ENCODE results near the gene CDIP1.

GRCh38 chr16:4495766-4496165 lies 42.8 kb downstream of the CDIP1 start:
- TF ChIP-seq, protein P1, sequence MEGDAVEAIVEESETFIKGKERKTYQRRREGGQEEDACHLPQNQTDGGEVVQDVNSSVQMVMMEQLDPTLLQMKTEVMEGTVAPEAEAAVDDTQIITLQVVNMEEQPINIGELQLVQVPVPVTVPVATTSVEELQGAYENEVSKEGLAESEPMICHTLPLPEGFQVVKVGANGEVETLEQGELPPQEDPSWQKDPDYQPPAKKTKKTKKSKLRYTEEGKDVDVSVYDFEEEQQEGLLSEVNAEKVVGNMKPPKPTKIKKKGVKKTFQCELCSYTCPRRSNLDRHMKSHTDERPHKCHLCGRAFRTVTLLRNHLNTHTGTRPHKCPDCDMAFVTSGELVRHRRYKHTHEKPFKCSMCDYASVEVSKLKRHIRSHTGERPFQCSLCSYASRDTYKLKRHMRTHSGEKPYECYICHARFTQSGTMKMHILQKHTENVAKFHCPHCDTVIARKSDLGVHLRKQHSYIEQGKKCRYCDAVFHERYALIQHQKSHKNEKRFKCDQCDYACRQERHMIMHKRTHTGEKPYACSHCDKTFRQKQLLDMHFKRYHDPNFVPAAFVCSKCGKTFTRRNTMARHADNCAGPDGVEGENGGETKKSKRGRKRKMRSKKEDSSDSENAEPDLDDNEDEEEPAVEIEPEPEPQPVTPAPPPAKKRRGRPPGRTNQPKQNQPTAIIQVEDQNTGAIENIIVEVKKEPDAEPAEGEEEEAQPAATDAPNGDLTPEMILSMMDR (conservative IDR thresholded peaks at IDR 0.05; ENCODE audit: low read length): no peak
- TF ChIP-seq EZH2phosphoT487 (IDR thresholded peaks at IDR 0.05; ENCODE audit: borderline replicate concordance, low read depth, low read length): no peak

Measured in OCI-LY7 (cell line).